ENCODE data around the gene ABHD10.

Gene ABHD10

GRCh38 chr3:112002096-112002971 is 23.5 kb downstream of the ABHD10 start:
- peak; percentile 55 for DNase-seq

- no peak for DNase-seq
Measured at GRCh38 chr3:112003321-112004080, 24.7 kb downstream of the ABHD10 start.

GRCh38 chr3:112004187-112004586 is 25.4 kb downstream of the ABHD10 start:
- DNase-seq: no peak

GRCh38 chr3:112004669-112005068 is 25.8 kb downstream of the ABHD10 start:
- no peak for DNase-seq

GRCh38 chr3:112005091-112005672 is 26.4 kb downstream of the ABHD10 start:
- DNase-seq: no peak

GRCh38 chr3:112007633-112008032 is 28.8 kb downstream of the ABHD10 start:
- no peak for DNase-seq

- no peak for DNase-seq
Measured at GRCh38 chr3:112009670-112010069, 30.8 kb downstream of the ABHD10 start.

- no peak for DNase-seq
Measured at GRCh38 chr3:112010636-112011035, 31.8 kb downstream of the ABHD10 start.

- peak; percentile 85 for DNase-seq
Measured at GRCh38 chr3:112011376-112011940, 32.6 kb downstream of the ABHD10 start.

GRCh38 chr3:112012205-112012992 is 33.6 kb downstream of the ABHD10 start:
- no peak for DNase-seq

GRCh38 chr3:112013058-112013783 is 34.4 kb downstream of the ABHD10 start:
- peak; percentile 89 for DNase-seq

- DNase-seq: no peak
Measured at GRCh38 chr3:112013784-112014143, 34.9 kb downstream of the ABHD10 start.

GRCh38 chr3:112017091-112017490 is 38.3 kb downstream of the ABHD10 start:
- no peak for DNase-seq

GRCh38 chr3:112018712-112019111 is 39.9 kb downstream of the ABHD10 start:
- DNase-seq: no peak

- DNase-seq: no peak
Measured at GRCh38 chr3:112019716-112020115, 40.9 kb downstream of the ABHD10 start.

GRCh38 chr3:112020674-112021085 is 41.9 kb downstream of the ABHD10 start:
- peak; percentile 94 for DNase-seq

GRCh38 chr3:112027142-112027541 is 48.3 kb downstream of the ABHD10 start:
- DNase-seq: no peak

GRCh38 chr3:112027826-112028225 is 49.0 kb downstream of the ABHD10 start:
- no peak for DNase-seq

GRCh38 chr3:112030901-112031300 is 52.1 kb downstream of the ABHD10 start:
- no peak for DNase-seq

- DNase-seq: no peak
Measured at GRCh38 chr3:112032098-112032731, 53.4 kb downstream of the ABHD10 start.

- DNase-seq: no peak
Measured at GRCh38 chr3:112034436-112034835, 55.6 kb downstream of the ABHD10 start, which contains the start of gene TMPRSS7. TSS of gene TMPRSS7 (plus strand) at chr3:112034736. CDS start at chr3:112034846, 110 bp downstream.

Measured in kidney glomerular epithelial cell (primary cell).